Measurements from ENCODE around the gene MAT2B. TPM values are rescaled to one million over a fixed set of nuclear protein-coding genes. Genes with fewer than 3 reads are reported as not detected.

MAT2B gene
- total and polyA plus RNA-seq, 5 donors: 60.5 to 90.4 (median 72.4) TPM

DNA sequence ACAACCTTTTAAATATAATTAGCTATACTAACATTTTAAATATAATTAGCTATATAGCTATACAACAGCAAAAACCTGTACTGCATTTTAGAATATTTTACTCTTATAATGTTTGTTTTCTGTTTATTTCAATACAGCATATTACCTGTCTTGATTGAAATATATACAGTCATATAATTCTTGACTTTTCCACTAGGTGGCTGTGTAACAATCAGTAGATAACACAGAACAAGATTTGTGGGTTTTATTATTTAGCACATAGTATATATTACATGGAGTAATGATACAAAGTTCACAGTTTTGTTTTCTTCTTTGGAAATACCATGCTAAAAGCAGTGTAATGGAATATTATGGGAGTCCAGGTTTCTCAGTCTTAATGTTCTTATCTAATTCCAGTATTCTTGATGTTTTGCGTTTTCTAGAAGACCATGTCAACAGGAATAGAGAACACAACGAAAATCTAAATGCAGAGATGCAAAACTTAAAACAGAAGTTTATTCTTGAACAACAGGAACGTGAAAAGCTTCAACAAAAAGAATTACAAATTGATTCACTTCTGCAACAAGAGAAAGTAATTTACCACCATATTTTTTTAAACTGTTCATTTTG is 31.7 kb upstream of the MAT2B start:
- Histone ChIP-seq H3K27ac (ENCODE audit: low read length) (no peak overlapping the region), H3K4me1 (ENCODE audit: control insufficient read depth, insufficient read depth, low read length) (no peaks in the 10 kb centered on the region), H3K9me3 (ENCODE audit: control insufficient read depth, low read length) (no peaks in the 10 kb centered on the region), H3K27me3 (ENCODE audit: control insufficient read depth, insufficient read depth) (no peaks in the 10 kb centered on the region), H3K4me3 (ENCODE audit: low read length) (no peak overlapping the region)
- intact Hi-C loops (cut with DNase I): no loop called here
- WGBS: 96% methylated on average over 3 of the region's 3 CpGs
- DNase-seq: no peak
- no peak for ATAC-seq

DNA sequence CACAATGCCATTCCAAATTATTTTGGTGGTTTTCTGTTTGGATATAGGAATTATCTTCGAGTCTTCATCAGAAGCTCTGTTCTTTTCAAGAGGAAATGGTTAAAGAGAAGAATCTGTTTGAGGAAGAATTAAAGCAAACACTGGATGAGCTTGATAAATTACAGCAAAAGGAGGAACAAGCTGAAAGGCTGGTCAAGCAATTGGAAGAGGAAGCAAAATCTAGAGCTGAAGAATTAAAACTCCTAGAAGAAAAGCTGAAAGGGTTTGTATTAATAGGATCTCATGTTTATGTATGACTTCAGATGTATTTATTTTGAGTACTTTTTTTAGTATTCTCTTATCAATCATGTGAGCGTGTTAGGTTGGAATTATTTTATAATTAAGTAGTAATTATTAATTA is 30.0 kb upstream of the MAT2B start:
- no peak overlapping the region for H3K4me3 ChIP-seq (ENCODE audit: low read length)
- no peaks in the 10 kb centered on the region for H3K4me1 ChIP-seq (ENCODE audit: control insufficient read depth, insufficient read depth, low read length)
- no peaks in the 10 kb centered on the region for H3K27me3 ChIP-seq (ENCODE audit: control insufficient read depth, insufficient read depth)
- no peaks in the 10 kb centered on the region for H3K9me3 ChIP-seq (ENCODE audit: control insufficient read depth, low read length)
- intact Hi-C loops (cut with DNase I): no loop called here
- no peak overlapping the region for H3K27ac ChIP-seq (ENCODE audit: low read length)
- DNase-seq: no peak
- 84% methylated on average over 2 of the region's 2 CpGs for WGBS
- ATAC-seq: no peak

DNA sequence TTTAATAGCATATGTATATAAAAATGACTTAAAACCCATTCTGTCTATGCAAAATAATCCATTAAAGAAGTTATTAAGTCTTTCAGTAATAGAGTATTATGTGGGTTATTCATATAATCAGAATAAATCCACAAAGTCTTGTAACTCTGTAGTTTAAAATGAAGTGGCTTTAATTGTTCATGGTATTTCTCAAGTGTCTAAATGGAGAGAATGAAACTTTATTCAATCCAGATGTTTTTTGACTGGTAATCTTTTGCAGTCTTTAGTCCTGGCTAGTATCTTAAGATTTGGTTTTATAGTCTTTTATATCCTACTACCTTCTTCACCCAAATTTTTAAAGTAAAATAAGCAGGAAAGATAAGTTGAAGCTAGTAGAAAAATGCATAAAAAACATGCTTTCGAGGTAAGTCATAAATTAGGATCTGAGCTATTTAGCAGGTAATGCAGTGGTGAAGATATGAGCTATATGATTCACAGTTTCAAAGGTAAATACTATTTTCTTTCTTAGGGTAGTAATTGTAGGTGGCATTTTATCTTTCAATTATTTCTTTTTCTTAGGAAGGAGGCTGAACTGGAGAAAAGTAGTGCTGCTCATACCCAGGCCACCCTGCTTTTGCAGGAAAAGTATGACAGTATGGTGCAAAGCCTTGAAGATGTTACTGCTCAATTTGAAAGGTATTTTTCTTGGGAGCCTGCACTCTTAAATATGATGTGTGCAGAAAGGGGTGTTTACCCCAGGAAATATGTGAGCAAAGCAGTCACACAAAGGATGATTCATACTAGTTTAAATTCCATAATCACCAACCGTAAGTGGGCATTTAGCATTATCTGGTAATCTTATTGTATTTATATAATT is 27.1 kb upstream of the MAT2B start:
- no peak overlapping the region for H3K27ac ChIP-seq (ENCODE audit: low read length)
- H3K4me1 ChIP-seq (ENCODE audit: control insufficient read depth, insufficient read depth, low read length): no peaks in the 10 kb centered on the region
- no peaks in the 10 kb centered on the region for H3K9me3 ChIP-seq (ENCODE audit: control insufficient read depth, low read length)
- DNase-seq (no peak), ATAC-seq (no peak)
- H3K27me3 ChIP-seq (ENCODE audit: control insufficient read depth, insufficient read depth): no peaks in the 10 kb centered on the region
- no peak overlapping the region for H3K4me3 ChIP-seq (ENCODE audit: low read length)
- 95% methylated on average over 2 of the region's 2 CpGs for WGBS
- intact Hi-C loops (cut with DNase I): no loop called here

DNA sequence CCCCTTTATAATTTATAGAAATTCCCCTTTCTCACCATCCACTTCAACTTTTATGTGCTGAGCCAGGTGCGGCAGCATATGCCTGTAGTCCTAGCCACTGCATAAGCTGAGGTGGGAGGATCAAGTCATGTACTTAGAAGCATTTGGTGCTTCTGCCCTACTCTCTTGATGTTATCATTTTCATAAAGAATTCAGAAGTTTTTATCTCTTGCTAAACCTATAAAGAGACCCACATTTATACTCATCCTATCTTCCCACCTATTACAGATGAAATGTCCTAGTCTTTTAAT is 26.5 kb upstream of the MAT2B start:
- no peak overlapping the region for H3K27ac ChIP-seq (ENCODE audit: low read length)
- ATAC-seq (no peak), DNase-seq (no peak)
- no peaks in the 10 kb centered on the region for H3K9me3 ChIP-seq (ENCODE audit: control insufficient read depth, low read length)
- intact Hi-C loops (cut with DNase I): no loop called here
- no peak overlapping the region for H3K4me3 ChIP-seq (ENCODE audit: low read length)
- no peaks in the 10 kb centered on the region for H3K27me3 ChIP-seq (ENCODE audit: control insufficient read depth, insufficient read depth)
- whole genome bisulfite sequencing: 98% methylated on average over 1 of the region's 1 CpG
- H3K4me1 ChIP-seq (ENCODE audit: control insufficient read depth, insufficient read depth, low read length): no peaks in the 10 kb centered on the region

DNA sequence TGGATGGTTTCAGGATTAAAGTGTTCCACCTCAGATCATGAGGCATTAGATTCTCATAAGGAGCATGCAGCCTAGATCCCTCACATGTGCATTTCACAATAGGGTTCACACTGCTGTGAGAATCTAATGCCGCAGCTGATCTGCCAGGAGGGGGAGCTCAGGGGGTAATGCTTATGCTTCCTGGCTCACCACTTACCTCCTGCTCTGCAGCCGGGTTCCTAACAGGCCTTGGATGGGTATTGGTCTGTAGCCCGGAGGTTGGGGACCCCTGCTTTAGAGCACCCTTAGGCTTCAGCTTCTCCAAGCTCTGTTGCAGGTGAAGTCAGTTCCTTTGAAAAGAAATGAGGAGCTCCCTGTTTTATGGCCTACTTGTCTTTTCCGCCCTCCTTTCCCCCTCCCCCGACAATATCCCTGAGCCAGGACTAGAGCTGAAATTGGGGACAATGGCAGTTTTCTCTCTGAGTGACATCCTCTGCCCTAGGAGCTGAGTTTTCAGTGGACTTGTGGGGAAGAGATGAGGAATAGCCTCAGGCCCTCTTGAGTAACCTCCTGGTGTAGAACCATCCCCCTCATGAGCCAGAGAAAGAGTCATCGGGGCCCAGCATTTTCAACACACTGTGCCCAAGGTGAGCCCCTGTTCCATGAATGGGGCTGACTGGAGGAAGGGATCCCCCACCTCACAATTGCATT is 16.2 kb upstream of the MAT2B start:
- Histone ChIP-seq H3K4me1 (ENCODE audit: control insufficient read depth, insufficient read depth, low read length) (no peaks in the 10 kb centered on the region), H3K27ac (ENCODE audit: low read length) (no peak overlapping the region), H3K27me3 (ENCODE audit: control insufficient read depth, insufficient read depth) (no peaks in the 10 kb centered on the region), H3K9me3 (ENCODE audit: control insufficient read depth, low read length) (no peaks in the 10 kb centered on the region), H3K4me3 (ENCODE audit: low read length) (no peak overlapping the region)
- DNase-seq (no peak), ATAC-seq (no peak)
- WGBS: 80% methylated on average over 6 of the region's 6 CpGs
- intact Hi-C loops (cut with DNase I): no loop called here

DNA sequence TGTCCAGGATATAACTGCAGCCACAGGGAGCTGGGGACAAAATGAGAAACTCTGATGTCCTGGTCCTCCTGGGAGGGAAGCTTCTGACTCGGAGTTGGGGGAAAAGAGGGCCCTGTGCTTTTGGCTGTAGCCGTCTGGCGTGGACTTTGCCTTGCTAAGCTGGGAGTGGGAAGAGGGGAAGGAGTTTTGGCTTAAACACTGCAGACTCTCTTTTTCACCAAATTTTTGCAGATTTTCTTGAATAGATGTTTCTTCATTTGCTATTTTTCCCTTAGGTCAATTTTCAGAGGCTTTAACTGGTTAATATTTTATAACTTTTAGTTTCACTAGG is 15.7 kb upstream of the MAT2B start:
- WGBS: 80% methylated on average over 3 of the region's 3 CpGs
- intact Hi-C loops (cut with DNase I): no loop called here
- Histone ChIP-seq H3K9me3 (ENCODE audit: control insufficient read depth, low read length) (no peaks in the 10 kb centered on the region), H3K4me3 (ENCODE audit: low read length) (no peak overlapping the region), H3K4me1 (ENCODE audit: control insufficient read depth, insufficient read depth, low read length) (no peaks in the 10 kb centered on the region), H3K27me3 (ENCODE audit: control insufficient read depth, insufficient read depth) (no peaks in the 10 kb centered on the region), H3K27ac (ENCODE audit: low read length) (no peak overlapping the region)
- ATAC-seq (no peak), DNase-seq (no peak)

DNA sequence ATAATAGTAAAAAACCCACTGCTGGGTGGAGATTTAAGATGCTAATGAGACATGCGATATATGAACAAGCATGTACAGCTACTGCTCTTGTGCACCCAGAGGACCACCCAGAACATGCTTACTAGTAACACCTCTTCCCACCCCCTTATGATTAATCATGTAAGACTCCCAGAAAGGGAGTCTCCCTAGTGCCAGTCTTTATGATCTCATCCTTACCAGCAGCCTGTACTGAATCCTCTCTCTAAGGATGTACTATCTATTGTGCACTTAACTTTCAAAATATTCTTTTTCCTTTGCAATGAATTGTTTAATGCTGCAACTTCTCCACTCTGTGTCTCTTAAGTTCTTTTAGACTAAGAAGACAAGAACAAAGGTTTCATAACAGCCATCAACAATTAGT is 9.1 kb upstream of the MAT2B start:
- intact Hi-C loops (cut with DNase I): loop anchor here in 1 of 4 donors (5.0 kb wide), 1 partner anchor 34 kb away; the partner anchor contains the start of genes HMMR and NUDCD2
- 96% methylated on average over 1 of the region's 1 CpG for WGBS
- Histone ChIP-seq H3K27me3 (ENCODE audit: control insufficient read depth, insufficient read depth) (no peaks in the 10 kb centered on the region), H3K4me3 (ENCODE audit: low read length) (no peak overlapping the region), H3K9me3 (ENCODE audit: control insufficient read depth, low read length) (no peaks in the 10 kb centered on the region), H3K4me1 (ENCODE audit: control insufficient read depth, insufficient read depth, low read length) (no peaks in the 10 kb centered on the region), H3K27ac (ENCODE audit: low read length) (no peak overlapping the region)
- DNase-seq: no peak
- no peak for ATAC-seq

DNA sequence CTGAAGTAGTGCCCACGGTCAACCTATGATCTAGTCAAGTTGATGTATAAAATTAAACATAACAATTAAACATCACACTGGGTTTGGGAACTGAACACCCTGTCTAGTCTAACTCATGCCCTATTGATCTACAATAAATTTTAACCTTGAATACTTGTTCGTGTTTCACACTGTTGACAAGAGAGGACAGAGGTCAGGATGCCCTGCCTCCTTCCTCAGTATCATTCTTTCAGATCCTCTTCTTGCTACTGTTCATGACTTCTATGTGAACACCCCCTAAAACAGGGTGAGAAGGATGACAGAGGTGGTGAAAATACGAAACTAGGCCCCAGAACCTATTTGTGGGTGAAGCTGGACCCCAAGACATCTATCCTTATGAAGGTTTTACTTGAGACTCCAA is 8.1 kb upstream of the MAT2B start:
- intact Hi-C loops (cut with DNase I): loop anchor here in 1 of 4 donors (5.0 kb wide), 1 partner anchor 35 kb away; the partner anchor contains the start of genes HMMR and NUDCD2
- no peaks in the 10 kb centered on the region for H3K27me3 ChIP-seq (ENCODE audit: control insufficient read depth, insufficient read depth)
- no peaks in the 10 kb centered on the region for H3K9me3 ChIP-seq (ENCODE audit: control insufficient read depth, low read length)
- no peak for DNase-seq
- no peaks in the 10 kb centered on the region for H3K4me1 ChIP-seq (ENCODE audit: control insufficient read depth, insufficient read depth, low read length)
- H3K27ac ChIP-seq (ENCODE audit: low read length): no peak overlapping the region
- 91% methylated on average over 3 of the region's 3 CpGs for WGBS
- H3K4me3 ChIP-seq (ENCODE audit: low read length): no peak overlapping the region
- ATAC-seq: no peak

DNA sequence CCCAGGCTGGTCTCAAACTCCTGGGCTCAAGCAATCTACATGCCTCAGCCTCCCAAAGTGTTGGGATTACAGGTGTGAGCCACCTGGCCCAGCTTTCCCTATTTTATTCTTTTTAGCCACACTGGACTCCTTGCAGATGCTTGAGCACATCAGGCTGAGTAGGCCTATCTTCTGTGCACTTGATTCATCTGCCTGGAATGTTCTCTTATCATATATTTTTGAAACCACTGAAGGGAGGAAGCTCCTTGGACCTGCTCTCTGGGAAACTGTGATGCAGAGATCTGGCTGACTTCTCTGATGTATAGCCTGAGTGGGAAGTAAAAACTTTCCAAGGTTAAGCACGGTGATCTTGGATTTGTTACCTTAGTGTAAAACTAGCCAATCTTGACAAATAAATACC is 6.5 kb upstream of the MAT2B start:
- no peak for ATAC-seq
- no peaks in the 10 kb centered on the region for H3K27me3 ChIP-seq (ENCODE audit: control insufficient read depth, insufficient read depth)
- intact Hi-C loops (cut with DNase I): loop anchor here in 1 of 4 donors (5.0 kb wide), 1 partner anchor 37 kb away; the partner anchor contains the start of genes HMMR and NUDCD2

DNA sequence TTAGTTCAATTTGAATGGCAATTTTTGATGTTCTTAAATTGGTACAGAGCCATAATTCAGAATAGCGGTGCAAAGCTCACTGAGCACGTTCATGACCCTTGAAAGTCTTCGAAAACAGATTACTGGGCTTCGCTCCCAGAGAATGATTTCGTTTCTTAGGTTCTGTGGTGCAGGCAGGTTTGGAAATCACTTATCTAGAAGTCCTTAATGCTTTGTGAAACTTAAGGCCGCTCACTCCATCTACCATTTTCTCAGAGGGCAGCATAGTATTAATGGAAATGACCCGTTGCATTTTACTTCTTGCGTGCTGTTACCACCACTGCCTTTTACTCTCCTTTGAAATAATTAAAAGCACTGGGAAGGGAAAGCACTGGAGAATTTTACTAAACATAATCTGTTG is 2.9 kb upstream of the MAT2B start:
- no peak for DNase-seq
- H3K27ac ChIP-seq (ENCODE audit: low read length): no peak overlapping the region
- intact Hi-C loops (cut with DNase I): loop anchor here in 2 of 4 donors (5.0 to 10.0 kb wide), 2 partner anchors 40 to 48 kb away; partner anchors contain the start of genes HMMR (in 1 of the 2) and NUDCD2 (in 1 of the 2)

More for the DNA sequence above, 6.5 kb upstream of the MAT2B start:
- H3K4me3 ChIP-seq (ENCODE audit: low read length): no peak overlapping the region
- no peaks in the 10 kb centered on the region for H3K4me1 ChIP-seq (ENCODE audit: control insufficient read depth, insufficient read depth, low read length)
- no peaks in the 10 kb centered on the region for H3K9me3 ChIP-seq (ENCODE audit: control insufficient read depth, low read length)
- H3K27ac ChIP-seq (ENCODE audit: low read length): no peak overlapping the region
- 74% methylated on average over 1 of the region's 1 CpG for WGBS
- no peak for DNase-seq

More for the DNA sequence above, 2.9 kb upstream of the MAT2B start:
- Histone ChIP-seq H3K9me3 (ENCODE audit: control insufficient read depth, low read length) (no peaks in the 10 kb centered on the region), H3K4me3 (ENCODE audit: low read length) (peak overlapping the region; percentile 76), H3K27me3 (ENCODE audit: control insufficient read depth, insufficient read depth) (no peaks in the 10 kb centered on the region), H3K4me1 (ENCODE audit: control insufficient read depth, insufficient read depth, low read length) (no peaks in the 10 kb centered on the region)
- WGBS: 35% methylated on average over 8 of the region's 8 CpGs
- ATAC-seq: no peak
